Measurements from ENCODE around the gene YIF1B. TPM values are rescaled to one million over a fixed set of nuclear protein-coding genes. Genes with fewer than 3 reads are reported as not detected.

YIF1B gene
- total and polyA plus RNA-seq, 2 donors (not counting 1 experiment from before 2014, with no cell fraction given) = 31.6 to 58.3 TPM

DNA sequence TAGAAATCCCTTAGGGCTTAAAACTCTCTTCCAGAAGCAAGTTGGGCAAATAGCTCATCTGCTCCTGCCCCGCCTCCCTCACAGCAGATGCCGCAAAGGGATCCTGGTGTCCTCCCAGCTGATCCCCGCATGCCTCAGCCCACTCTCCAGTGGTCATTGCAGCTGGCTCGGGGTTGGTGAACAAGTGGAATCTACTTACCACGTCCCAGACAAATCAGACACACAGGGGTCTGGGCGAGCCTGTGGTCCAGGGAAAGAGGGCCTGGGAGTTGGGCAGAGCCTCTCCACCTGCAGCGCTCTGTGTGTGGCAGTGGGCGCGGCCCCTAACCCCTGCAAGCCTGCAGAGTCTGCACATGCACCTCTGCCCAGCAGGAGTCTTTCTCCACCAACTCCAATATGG is 22.5 kb downstream of the YIF1B start:
- no peak overlapping the region for H3K4me3 ChIP-seq (ENCODE audit: control extremely low read depth in 1 of 5, extremely low read depth in 1 of 5, insufficient read depth in 1 of 5, low read depth in 2 of 5, low read length in 4 of 5)
- POLR2A ChIA-PET = no interaction called here
- intact Hi-C loops (cut with micrococcal nuclease) = no loop called here
- no peak overlapping the region for H3K9ac ChIP-seq (ENCODE audit: low read length)
- no peak overlapping the region for H3K4me2 ChIP-seq (replicated peaks; ENCODE audit: low read depth, low read length, poor library complexity, severe bottlenecking)
- H2AFZ ChIP-seq (ENCODE audit: insufficient read depth, low read depth, low read length, poor library complexity, severe bottlenecking) = no peak overlapping the region
- CTCF ChIA-PET = no interaction called here
- Mint-ChIP-seq H3K4me1 (no peaks in the 10 kb centered on the region), H3K4me3 (no peak overlapping the region), H3K27me3 (no peaks in the 10 kb centered on the region), H3K27ac (no peak overlapping the region), H3K9me3 (ENCODE audit: insufficient read depth) (no peaks in the 10 kb centered on the region)
- no peak for TF ChIP-seq EZH2 (IDR thresholded peaks at IDR 0.05; ENCODE audit: borderline replicate concordance, insufficient read depth, low read depth, low read length, poor library complexity, severe bottlenecking)
- TF ChIP-seq, protein P1, sequence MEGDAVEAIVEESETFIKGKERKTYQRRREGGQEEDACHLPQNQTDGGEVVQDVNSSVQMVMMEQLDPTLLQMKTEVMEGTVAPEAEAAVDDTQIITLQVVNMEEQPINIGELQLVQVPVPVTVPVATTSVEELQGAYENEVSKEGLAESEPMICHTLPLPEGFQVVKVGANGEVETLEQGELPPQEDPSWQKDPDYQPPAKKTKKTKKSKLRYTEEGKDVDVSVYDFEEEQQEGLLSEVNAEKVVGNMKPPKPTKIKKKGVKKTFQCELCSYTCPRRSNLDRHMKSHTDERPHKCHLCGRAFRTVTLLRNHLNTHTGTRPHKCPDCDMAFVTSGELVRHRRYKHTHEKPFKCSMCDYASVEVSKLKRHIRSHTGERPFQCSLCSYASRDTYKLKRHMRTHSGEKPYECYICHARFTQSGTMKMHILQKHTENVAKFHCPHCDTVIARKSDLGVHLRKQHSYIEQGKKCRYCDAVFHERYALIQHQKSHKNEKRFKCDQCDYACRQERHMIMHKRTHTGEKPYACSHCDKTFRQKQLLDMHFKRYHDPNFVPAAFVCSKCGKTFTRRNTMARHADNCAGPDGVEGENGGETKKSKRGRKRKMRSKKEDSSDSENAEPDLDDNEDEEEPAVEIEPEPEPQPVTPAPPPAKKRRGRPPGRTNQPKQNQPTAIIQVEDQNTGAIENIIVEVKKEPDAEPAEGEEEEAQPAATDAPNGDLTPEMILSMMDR (IDR thresholded peaks at IDR 0.05) = no peak
- no peaks in the 10 kb centered on the region for H3K4me1 ChIP-seq (ENCODE audit: control insufficient read depth in 2 of 2, insufficient read depth in 2 of 2, low read length in 2 of 2)
- peaks cover 2 to 28% of the 10 kb centered on the region in 2 experiments for H3K36me3 ChIP-seq (replicated peaks in 1 of 2; ENCODE audit: control extremely low read depth in 1 of 2, control insufficient read depth in 1 of 2, extremely low read depth in 1 of 2, insufficient read depth in 2 of 2, low read length in 1 of 2)
- H3K27me3 ChIP-seq (replicated peaks in 1 of 4; ENCODE audit: control extremely low read depth in 1 of 4, control insufficient read depth in 3 of 4, insufficient read depth in 4 of 4, low read length in 3 of 4) = no peaks in the 10 kb centered on the region
- H4K20me1 ChIP-seq (ENCODE audit: control insufficient read depth, insufficient read depth, low read length, poor library complexity, severe bottlenecking) = no peaks in the 10 kb centered on the region
- H3K9me3 ChIP-seq (ENCODE audit: control extremely low read depth in 1 of 3, control insufficient read depth in 2 of 3, insufficient read depth in 1 of 3, low read length in 2 of 3) = no peaks in the 10 kb centered on the region
- H3K27ac ChIP-seq (ENCODE audit: low read length in 2 of 2) = no peak overlapping the region
- peaks cover 3% of the 10 kb centered on the region for H3K79me2 ChIP-seq (ENCODE audit: control insufficient read depth, insufficient read depth, low read length)
- DNase-seq = no peak
- WGBS (ENCODE audit: insufficient coverage) = 96% methylated on average over 6 of the region's 9 CpGs
- ATAC-seq (ENCODE audit: low read depth) = no peak

DNA sequence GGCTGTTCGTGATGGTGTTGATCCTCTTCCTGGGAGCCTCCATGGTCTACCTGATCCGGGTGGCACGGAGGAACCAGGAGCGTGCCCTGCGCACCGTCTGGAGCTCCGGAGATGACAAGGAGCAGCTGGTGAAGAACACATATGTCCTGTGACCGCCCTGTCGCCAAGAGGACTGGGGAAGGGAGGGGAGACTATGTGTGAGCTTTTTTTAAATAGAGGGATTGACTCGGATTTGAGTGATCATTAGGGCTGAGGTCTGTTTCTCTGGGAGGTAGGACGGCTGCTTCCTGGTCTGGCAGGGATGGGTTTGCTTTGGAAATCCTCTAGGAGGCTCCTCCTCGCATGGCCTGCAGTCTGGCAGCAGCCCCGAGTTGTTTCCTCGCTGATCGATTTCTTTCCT is 23.9 kb downstream of the YIF1B start:
- Histone ChIP-seq H3K27ac (ENCODE audit: low read length in 2 of 2) (no peak overlapping the region), H2AFZ (ENCODE audit: insufficient read depth, low read depth, low read length, poor library complexity, severe bottlenecking) (no peak overlapping the region), H3K9ac (ENCODE audit: low read length) (no peak overlapping the region), H3K27me3 (replicated peaks in 1 of 4; ENCODE audit: control extremely low read depth in 1 of 4, control insufficient read depth in 3 of 4, insufficient read depth in 4 of 4, low read length in 3 of 4) (no peaks in the 10 kb centered on the region), H3K4me2 (replicated peaks; ENCODE audit: low read depth, low read length, poor library complexity, severe bottlenecking) (no peak overlapping the region), H3K9me3 (ENCODE audit: control extremely low read depth in 1 of 3, control insufficient read depth in 2 of 3, insufficient read depth in 1 of 3, low read length in 2 of 3) (no peaks in the 10 kb centered on the region), H3K79me2 (ENCODE audit: control insufficient read depth, insufficient read depth, low read length) (peaks cover 3% of the 10 kb centered on the region), H3K4me1 (ENCODE audit: control insufficient read depth in 2 of 2, insufficient read depth in 2 of 2, low read length in 2 of 2) (no peaks in the 10 kb centered on the region), H3K36me3 (replicated peaks in 1 of 2; ENCODE audit: control extremely low read depth in 1 of 2, control insufficient read depth in 1 of 2, extremely low read depth in 1 of 2, insufficient read depth in 2 of 2, low read length in 1 of 2) (peaks cover 2 to 34% of the 10 kb centered on the region in 2 experiments), H3K4me3 (ENCODE audit: control extremely low read depth in 1 of 5, extremely low read depth in 1 of 5, insufficient read depth in 1 of 5, low read depth in 2 of 5, low read length in 4 of 5) (no peak overlapping the region), H4K20me1 (ENCODE audit: control insufficient read depth, insufficient read depth, low read length, poor library complexity, severe bottlenecking) (no peaks in the 10 kb centered on the region)
- 98% methylated on average over 10 of the region's 15 CpGs for WGBS (ENCODE audit: insufficient coverage)
- POLR2A ChIA-PET = no interaction called here
- CTCF ChIA-PET = no interaction called here
- H3K4me3 Mint-ChIP-seq = no peak overlapping the region
- no peak for DNase-seq
- H3K4me1 Mint-ChIP-seq = peaks cover under 1% of the 10 kb centered on the region
- no peak for TF ChIP-seq EZH2 (IDR thresholded peaks at IDR 0.05; ENCODE audit: borderline replicate concordance, insufficient read depth, low read depth, low read length, poor library complexity, severe bottlenecking)
- TF ChIP-seq, protein P1 (IDR thresholded peaks at IDR 0.05) = no peak
- H3K9me3 Mint-ChIP-seq (ENCODE audit: insufficient read depth) = no peaks in the 10 kb centered on the region
- no peaks in the 10 kb centered on the region for H3K27me3 Mint-ChIP-seq
- H3K27ac Mint-ChIP-seq = no peak overlapping the region
- ATAC-seq (ENCODE audit: low read depth) = no peak
- intact Hi-C loops (cut with micrococcal nuclease) = no loop called here

All from B cell (primary cell).